GM10248 (cell line): Measurements from ENCODE around the gene YAP1.

ENCODE experiments used
- CTCF ChIA-PET: fragments of 300-600 bp; sonication (Branson Sonifier 250); formaldehyde crosslinking; extraction: SDS; loops from one replicate; lab custom pipeline; 2021; ENCODE audit warnings: antibody characterized with exemption; lab: Yijun Ruan, JAX
- POLR2A ChIA-PET: fragments of 350-650 bp; sonication (Branson Sonifier 250); formaldehyde crosslinking; extraction: SDS; loops from one replicate; lab custom pipeline; 2020; ENCODE audit warnings: antibody characterized with exemption; lab: Yijun Ruan, JAX
- DNase-seq: peaks from one replicate; pipeline ENCODE4 v3.0.0; 2012; ENCODE audit errors: extremely low spot score
- TF ChIP-seq, protein P1 (sequence below): IDR thresholded peaks from 2 replicates; pipeline ENCODE4 v1.5.1; 2012; ENCODE audit warnings: mild to moderate bottlenecking, low read depth; ENCODE audit errors: extremely low read depth, missing control alignments, control extremely low read depth

The YAP1 gene

GRCh38 chr11:102115557-102115956, 5.3 kb downstream of the YAP1 start:
- ChIA-PET CTCF (no interaction called here), POLR2A (no interaction called here)

GRCh38 chr11:102116453-102117205, 6.4 kb downstream of the YAP1 start:
- ChIA-PET CTCF (no interaction called here), POLR2A (no interaction called here)
- TF ChIP-seq, protein P1, sequence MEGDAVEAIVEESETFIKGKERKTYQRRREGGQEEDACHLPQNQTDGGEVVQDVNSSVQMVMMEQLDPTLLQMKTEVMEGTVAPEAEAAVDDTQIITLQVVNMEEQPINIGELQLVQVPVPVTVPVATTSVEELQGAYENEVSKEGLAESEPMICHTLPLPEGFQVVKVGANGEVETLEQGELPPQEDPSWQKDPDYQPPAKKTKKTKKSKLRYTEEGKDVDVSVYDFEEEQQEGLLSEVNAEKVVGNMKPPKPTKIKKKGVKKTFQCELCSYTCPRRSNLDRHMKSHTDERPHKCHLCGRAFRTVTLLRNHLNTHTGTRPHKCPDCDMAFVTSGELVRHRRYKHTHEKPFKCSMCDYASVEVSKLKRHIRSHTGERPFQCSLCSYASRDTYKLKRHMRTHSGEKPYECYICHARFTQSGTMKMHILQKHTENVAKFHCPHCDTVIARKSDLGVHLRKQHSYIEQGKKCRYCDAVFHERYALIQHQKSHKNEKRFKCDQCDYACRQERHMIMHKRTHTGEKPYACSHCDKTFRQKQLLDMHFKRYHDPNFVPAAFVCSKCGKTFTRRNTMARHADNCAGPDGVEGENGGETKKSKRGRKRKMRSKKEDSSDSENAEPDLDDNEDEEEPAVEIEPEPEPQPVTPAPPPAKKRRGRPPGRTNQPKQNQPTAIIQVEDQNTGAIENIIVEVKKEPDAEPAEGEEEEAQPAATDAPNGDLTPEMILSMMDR: no peak
- no peak for DNase-seq

More at GRCh38 chr11:102115557-102115956, 5.3 kb downstream of the YAP1 start:
- DNase-seq: no peak
- TF ChIP-seq, protein P1: no peak

- DNase-seq: no peak
- ChIA-PET POLR2A (no interaction called here), CTCF (no interaction called here)
- TF ChIP-seq, protein P1: no peak
Observed at GRCh38 chr11:102117472-102118113, 7.3 kb downstream of the YAP1 start.

DNA sequence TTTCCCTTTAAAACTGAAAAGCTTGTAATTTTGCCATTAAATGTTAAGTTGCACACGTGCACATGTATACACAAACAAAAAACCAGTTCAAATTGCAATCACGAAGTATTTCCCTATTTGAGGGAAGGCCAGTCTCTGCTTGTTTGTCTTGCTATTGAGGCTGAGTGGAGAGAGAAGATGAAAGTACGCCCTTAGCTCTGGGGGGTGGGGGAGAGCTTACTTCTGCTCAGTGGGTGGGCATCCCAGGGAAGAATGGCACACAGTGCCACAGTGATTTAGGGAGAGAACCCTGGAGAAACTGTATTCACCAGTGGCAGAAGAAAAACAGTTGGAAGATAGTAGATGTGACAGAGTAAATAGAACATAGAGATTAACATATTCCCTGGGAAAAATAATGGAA, 8.7 kb downstream of the YAP1 start:
- CTCF ChIA-PET: no interaction called here
- POLR2A ChIA-PET: no interaction called here
- TF ChIP-seq, protein P1: no peak
- DNase-seq: no peak

DNA sequence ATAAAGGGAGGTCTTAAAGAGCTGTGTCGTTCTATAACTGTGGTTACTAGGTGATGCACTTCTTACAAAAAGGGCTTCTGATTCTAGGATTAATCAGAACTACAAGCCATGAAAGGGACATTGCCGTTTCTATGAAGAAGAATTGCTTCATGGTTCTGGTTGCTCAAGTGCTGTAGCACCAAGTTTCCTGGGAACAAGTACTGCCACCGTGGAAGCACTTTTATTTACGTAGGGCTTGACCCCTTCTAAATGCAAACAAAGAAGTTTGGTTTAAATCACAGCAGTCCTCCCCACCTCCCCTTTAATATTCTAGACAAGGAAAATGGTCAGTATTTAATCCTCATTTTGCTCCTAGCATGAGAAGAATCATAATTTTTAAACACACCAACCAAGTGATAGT, 9.8 kb downstream of the YAP1 start:
- ChIA-PET CTCF (interaction anchor here (1.0 kb wide), 2 partner anchors 16 to 23 kb away, joined by 3 read pairs; no protein-coding TSS in a partner anchor), POLR2A (no interaction called here)
- TF ChIP-seq, protein P1: no peak
- no peak for DNase-seq

DNA sequence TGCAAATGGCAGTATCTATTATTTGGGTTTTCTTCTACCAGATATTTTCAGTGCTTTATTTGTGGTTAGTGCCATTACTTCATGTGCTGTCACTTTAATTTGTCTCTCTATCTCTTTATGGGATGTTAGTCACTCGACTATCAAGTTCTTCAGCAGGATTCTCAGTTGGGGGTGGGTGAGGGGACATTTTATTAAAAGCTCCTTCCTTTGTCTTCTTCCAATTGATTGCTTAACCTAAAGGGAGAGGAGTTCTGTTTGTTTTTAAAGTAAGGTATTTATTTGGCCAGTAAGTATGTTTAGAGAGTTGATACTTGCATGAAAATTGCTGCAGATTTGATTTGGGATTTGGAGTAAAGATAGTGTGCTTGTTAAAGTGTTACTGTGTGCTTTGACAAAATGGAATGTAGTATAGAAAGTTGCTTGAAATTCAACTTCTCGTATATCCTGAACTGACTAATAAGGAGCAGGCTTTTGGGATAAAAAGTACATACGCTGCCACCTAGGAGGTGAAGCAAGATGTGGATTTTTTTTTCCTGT, 10.3 kb downstream of the YAP1 start:
- DNase-seq: no peak
- CTCF ChIA-PET: interaction anchor here (1.0 kb wide), 1 partner anchor 23 kb away, joined by 3 read pairs; no protein-coding TSS in a partner anchor
- POLR2A ChIA-PET: no interaction called here
- TF ChIP-seq, protein P1: no peak
